Hematopoietic multipotent progenitor cell treated with erythropoietin and hydrocortisone succinate and interleukin-3 and kit ligand, for 6 days (in vitro differentiated cells): ENCODE measurements around the gene TMEM260.

Experiments used
- DNase-seq: peaks from one replicate; pipeline ENCODE4 v3.0.0-alpha.2; 2015

TMEM260 gene

DNA sequence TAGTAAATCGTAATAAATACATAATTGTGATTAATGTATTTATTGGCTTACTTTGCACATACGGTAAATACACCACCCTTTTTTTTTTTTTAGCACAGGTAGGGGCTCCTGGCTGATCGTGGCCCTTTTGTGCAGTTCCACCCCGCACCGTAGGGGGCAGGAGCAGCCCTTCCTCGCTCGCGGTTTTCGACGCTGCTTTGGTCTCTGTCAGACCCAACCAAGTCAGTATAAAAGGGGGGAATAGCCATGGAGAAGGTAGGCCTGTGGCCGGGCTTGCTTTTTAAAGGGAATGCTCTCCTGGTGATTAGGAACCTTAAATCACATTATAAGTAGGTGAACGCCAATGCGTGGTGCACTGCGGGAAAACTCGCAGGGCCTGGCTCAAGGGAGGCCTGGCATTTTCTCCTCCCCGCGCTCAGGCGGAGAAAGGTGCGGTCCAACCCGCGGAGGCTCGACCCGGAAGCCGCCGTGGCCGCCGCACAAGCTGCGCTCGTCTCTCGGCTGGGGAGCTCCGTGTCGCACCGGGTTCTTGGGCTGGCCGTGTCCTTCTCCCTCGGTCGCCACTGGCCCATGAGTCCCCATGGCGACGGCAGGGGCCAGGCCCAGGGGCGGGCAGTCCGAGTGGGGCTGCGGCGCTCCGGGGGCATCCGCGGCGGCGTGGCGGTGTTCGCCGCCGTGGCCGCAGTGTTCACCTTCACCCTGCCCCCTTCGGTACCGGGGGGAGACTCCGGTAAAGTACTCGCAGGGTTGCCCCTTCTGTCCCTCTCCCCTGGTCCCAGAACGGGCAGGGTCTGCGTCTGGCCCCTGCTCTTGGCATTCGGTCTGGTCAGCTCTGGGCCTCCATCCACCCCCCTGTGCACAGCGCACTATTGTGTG is at the start of gene TMEM260:
TSS of gene TMEM260 (plus strand) at position 454 of the 876 bp plus-strand sequence. CDS start at position 571, 117 bp downstream.
- peak; percentile 94 for DNase-seq

GRCh38 chr14:56532546-56532945 is 47.1 kb upstream of the TMEM260 start:
- no peak for DNase-seq

DNA sequence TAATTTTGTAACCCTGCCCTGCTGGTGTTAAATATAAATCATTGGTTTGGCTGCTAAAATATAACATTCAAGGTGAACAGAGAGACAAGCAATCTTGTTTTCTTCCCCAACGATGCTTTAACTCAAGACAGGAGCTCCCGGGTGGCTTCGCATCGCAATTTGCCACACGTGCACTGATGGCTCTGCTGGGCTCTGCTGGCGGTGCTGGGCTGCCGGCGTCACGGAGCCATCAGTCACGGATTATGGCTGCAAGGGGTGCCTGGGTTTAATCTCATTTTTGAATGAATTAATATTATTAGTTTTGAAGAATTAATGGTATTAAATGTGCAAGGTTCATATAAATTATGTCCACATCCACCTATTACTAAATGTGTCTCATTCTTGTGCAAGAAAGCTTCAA is 44.9 kb upstream of the TMEM260 start:
- no peak for DNase-seq

DNA sequence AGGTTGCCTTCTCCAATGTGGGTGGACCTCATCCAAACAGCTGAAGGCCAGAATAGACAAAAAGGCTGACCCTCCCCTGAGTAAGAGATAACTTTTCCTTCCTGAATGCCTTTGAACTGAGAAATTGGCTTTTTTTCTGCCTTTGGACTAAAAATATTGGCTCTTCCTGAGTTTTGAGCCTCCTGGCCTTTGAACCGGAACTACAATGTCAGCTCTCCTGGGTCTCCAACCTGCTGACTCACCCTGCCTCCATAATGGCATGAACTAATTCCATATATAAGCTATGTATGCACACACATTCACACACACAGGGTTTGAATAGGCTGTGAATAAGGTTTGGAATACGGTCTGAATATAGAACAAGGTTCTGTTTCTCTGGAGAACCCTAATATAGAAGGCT is 39.7 kb upstream of the TMEM260 start:
- DNase-seq = no peak

- DNase-seq = no peak
Observed at GRCh38 chr14:56543436-56543835, 36.2 kb upstream of the TMEM260 start.

GRCh38 chr14:56549721-56550120 is 29.9 kb upstream of the TMEM260 start:
- DNase-seq = no peak

DNA sequence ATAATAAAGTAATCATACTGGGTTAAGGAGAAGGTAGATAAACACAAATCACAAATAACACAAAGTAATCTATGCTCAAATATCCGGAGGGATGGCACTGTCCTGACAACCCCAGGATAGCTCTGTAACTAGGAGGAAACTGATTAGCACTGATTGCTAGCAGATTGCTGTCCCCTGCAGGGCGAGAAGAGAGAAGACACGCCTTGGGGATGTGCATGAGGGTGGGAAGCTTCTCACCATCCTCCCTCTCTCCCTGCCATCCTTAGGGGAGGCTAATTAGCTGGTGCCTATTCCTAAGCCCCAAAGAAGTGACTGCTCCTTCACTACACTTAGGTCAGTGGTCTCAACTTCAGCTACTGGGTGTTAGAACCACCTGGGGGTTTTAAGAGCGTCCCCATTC is 27.0 kb upstream of the TMEM260 start:
- no peak for DNase-seq

- DNase-seq = no peak
Observed at GRCh38 chr14:56554301-56554700, 25.3 kb upstream of the TMEM260 start.

DNA sequence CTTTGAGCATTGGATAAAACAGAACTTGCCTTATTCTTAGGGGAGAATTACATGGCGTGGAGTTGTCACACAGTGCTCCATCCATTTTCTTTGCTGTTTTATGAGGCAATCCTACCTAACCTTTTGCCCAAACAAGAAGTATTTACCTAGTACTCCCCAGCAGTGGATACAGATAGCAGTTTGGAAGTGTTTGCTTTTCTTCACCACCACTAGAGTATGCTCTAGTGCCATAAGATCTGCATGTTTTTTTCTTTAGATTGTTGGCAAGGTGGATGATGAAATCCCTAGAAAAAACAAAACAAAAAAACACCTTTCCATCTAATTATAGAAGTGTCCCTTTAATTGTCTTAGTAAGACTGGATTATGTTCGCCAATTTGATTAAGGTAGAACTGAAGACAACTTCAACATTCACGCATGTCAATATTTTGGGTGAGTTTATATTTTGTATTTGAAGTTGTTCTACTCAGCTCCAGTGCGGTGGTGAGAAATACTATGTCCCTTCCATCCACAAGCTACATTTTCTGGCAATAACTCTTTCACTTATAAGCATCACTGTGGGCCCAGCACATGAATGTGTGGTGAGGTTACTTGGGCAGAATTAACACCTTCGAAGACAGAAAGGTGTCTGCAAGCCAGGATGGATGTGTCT is 23.6 kb upstream of the TMEM260 start:
- peak; percentile 39 for DNase-seq

GRCh38 chr14:56559182-56559581 is 20.4 kb upstream of the TMEM260 start:
- no peak for DNase-seq

GRCh38 chr14:56561606-56562005 is 18.0 kb upstream of the TMEM260 start:
- DNase-seq = no peak

DNA sequence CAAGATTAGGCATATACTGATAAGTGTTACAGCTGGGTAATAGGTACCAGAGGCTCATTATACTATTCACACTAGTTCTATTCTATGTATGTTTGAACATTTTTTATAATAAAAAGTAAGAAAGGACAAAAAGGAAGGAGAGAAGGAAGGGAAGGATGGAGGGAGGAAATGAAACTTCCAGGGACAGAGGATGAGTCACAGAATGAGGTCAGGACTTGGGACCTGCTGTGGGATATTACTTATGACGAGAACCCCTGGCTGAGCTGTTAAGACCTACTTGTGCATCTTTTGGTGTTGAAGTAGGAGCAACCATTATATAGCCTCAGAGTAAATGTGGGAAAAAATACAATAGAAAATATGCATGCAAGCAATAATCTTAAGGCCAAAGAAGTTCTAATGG is 16.7 kb upstream of the TMEM260 start:
- DNase-seq = no peak

DNA sequence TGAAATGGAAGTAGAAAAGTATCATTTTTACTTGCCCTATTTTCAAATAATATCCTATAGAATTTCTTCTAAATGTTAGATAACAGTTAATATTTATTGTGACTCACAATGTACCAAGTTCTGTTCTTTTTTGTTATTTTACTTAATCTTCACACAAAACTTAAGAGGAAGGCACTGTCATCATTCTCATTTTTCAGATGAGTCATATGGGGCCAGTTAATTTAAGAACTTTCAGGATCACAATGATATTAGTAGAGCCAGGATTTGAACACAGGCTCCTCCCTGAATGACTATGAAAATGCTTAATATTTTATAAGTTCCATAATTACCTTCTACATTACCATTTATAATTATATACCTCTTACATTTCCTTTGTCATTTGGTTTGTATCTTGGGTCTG is 10.4 kb upstream of the TMEM260 start:
- DNase-seq = no peak

GRCh38 chr14:56570295-56570694 is 9.3 kb upstream of the TMEM260 start:
- DNase-seq = no peak

GRCh38 chr14:56580221-56580711 is 668 bp downstream of the TMEM260 start:
- peak; percentile 67 for DNase-seq

- peak; percentile 22 for DNase-seq
Observed at GRCh38 chr14:56581041-56581727, 1.6 kb downstream of the TMEM260 start.

DNA sequence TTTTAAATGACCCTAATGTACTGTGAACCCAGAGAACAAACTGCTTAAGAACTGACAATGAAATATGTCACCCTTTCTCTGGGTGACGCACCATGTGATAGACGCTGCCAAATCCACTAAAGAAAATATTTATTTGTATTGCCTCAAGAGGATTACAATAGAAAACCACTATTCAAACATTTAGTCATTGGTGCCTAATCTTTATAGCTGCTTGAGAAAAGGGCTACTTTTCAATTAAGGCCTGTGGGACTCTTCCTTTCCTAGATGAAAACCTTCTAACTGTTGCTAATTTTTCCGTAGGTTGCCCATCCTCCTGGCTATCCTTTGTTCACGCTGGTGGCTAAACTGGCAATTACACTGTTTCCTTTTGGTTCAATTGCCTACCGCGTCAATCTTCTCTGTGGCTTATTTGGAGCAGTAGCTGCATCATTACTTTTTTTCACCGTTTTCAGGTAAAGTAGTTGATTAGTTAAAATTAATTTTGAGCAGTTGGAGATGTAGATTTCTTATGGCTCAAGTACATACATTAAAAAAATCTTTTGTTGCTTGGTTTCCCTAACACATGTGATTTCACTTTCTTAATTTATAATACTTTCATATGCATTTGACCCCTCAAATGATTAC is 6.0 kb downstream of the TMEM260 start:
- DNase-seq = no peak

DNA sequence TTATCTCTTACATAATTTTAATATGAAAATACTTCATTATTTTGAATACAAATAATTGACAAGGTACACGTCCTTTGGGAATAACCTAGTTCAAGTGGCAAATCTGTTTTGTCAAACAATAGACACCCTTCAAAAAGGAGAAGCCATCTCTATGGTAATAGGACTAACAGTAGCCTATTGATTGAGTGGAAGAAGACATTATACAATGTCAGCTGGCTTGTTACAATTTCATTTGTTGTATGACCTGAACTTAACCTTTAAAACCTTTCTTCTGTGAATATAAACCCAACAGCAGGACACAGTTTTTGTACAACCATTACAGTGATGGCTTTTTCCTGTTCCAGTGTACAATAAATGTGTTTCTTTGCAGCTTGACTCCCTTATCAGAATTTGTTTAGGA is 8.1 kb downstream of the TMEM260 start:
- DNase-seq = no peak

GRCh38 chr14:56590535-56590960 is 10.9 kb downstream of the TMEM260 start:
- DNase-seq = no peak

- DNase-seq = no peak
Observed at GRCh38 chr14:56592746-56593544, 13.3 kb downstream of the TMEM260 start.

- DNase-seq = no peak
Observed at GRCh38 chr14:56594428-56594827, 14.8 kb downstream of the TMEM260 start.

DNA sequence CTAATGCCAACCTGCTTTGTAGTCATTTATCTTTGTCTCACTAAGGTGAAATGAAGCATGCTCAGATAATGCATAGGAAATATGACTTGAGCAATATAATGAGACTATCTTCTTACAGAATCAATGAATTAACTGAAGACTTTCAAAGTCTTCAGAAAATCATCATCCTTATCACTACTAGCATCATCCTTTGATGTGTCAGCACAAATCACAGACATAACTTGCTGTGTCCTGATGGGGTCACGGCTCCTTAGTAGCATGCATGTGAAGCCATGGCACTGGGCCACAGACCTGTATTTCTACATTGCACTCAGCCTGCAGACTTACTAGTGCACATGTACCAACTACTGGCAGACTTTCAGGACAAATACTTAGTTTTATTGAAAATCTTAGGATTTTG is 18.9 kb downstream of the TMEM260 start:
- DNase-seq = no peak
